GM18507 (cell line): ENCODE measurements around the gene SLC1A7.

Experiments
- DNase-seq: peaks from one replicate; pipeline ENCODE4 v3.0.0; 2011; ENCODE audit warnings: low read depth; ENCODE audit not compliant: insufficient read length; ENCODE audit errors: extremely low spot score
- FAIRE-seq: peaks from 2 replicates; lab custom pipeline; 2011; peaks lifted over from hg19 to GRCh38; lab: Jason Lieb, UNC

The SLC1A7 gene

DNA sequence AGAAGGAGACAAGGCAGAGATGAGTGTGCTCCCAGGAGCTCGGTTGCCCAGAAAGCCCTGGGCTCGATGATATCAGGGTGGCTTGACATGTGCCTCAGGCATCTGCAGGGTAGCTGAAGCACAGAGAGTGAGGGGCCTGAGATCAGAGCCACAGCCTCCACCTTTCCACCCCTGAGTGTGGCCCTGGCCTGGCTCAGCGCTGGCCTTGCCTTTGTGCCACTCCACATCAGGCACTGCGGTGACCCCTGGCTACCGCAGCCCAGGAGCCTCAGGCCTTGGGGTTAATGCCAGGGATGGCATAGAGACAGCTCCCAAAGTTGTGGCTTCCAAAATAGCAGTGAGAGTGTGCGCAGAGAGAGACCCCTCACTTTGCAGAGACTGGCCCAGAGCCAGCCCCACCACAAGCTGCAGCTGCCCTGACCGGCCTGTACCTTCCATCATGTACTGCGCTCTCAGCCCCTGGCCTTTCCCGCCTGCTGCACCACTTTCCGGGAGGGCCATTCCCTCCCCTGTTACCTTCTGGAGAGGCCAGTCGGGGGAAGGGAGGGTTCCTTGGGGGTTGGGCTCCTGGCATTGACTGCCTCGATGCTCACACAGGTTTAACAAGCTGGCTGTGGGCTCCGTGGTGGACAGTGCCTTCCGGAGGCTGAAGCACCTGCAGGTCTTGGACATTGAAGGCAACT, 60.9 kb downstream of the SLC1A7 start:
- FAIRE-seq (no peak), DNase-seq (no peak)

DNA sequence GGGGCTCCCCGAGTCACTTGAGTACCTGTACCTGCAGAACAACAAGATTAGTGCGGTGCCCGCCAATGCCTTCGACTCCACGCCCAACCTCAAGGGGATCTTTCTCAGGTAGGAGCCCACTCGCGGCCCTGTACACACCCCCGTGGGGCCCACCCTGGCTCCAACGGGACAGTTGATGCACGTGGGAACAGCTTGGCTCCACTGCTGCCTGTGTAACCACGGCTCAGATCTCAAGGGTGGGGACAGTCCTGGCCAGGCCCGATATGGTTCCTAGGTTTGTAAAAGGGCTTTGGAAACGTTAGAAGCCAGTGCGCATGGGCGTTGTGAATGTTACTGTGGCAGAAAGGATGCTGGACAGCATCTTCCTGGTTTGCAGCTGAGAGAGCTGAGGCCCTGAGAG, 61.7 kb downstream of the SLC1A7 start:
- DNase-seq (no peak), FAIRE-seq (no peak)

DNA sequence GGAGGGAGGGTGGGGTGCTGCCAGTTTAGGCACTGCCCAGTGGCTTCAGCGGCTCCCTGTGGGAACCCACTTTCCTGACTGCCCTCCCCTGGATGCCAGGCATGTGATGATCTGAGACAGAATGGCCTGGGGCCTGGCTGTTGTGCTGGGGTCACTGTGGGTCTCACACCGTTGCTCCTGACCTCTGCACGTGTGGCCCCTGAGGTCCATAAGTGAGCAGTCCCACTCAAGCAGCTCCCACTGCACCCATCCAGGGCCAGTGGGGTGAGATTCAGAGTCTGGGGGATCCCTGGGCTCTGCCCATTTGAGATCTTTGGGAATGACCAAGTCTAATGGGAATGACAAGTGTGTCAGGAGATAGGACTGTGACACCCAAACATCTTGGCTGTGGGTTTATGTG, 62.4 kb downstream of the SLC1A7 start:
- DNase-seq = no peak
- FAIRE-seq = no peak

DNA sequence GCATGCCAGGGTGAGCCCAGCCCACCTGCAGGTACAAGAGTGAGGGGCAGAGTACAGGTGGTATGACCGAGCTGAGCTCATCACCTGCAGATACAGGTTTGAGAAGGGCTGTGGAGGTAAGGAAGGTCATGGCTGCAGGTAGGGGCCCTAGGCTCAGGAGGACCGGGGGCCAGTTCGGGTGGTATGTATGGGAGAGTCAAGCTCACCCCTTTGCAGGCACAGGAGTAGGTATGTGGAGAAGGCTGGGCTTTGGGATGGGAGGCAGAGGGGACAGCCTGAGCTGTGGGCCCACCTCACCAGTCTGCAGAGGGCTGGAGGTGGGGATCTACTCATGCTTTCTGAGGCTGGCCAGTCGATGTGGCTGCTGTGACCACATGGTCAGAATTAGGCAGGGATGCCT, 63.2 kb downstream of the SLC1A7 start:
- DNase-seq = no peak

DNA sequence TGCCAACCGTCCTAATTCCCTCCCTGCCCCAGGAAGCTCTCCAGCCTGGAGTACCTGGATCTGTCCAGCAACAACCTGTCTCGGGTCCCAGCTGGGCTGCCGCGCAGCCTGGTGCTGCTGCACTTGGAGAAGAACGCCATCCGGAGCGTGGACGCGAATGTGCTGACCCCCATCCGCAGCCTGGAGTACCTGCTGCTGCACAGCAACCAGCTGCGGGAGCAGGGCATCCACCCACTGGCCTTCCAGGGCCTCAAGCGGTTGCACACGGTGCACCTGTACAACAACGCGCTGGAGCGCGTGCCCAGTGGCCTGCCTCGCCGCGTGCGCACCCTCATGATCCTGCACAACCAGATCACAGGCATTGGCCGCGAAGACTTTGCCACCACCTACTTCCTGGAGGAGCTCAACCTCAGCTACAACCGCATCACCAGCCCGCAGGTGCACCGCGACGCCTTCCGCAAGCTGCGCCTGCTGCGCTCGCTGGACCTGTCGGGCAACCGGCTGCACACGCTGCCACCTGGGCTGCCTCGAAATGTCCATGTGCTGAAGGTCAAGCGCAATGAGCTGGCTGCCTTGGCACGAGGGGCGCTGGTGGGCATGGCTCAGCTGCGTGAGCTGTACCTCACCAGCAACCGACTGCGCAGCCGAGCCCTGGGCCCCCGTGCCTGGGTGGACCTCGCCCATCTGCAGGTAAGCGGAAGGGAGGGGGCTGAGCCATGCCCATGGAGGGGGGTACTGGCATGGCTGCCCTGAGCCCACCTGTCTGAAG, 63.9 kb downstream of the SLC1A7 start:
- no peak for DNase-seq

More for the DNA sequence above, 63.2 kb downstream of the SLC1A7 start:
- FAIRE-seq = no peak

DNA sequence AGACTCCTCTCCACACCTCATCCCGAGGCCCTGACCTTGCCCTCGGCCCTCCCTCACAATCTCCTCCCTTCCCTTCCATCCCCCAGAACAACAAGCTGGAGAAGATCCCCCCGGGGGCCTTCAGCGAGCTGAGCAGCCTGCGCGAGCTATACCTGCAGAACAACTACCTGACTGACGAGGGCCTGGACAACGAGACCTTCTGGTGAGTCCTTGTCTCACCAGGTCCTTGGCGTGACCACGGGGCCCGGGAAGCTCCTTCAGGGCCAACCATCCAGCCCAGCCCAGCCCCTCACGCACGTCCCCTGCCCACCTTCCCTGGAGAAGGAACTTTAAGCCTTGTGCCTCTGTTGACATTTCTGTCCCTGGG, 64.9 kb downstream of the SLC1A7 start:
- FAIRE-seq (no peak), DNase-seq (no peak)

More for the DNA sequence above, 63.9 kb downstream of the SLC1A7 start:
- FAIRE-seq = no peak

DNA sequence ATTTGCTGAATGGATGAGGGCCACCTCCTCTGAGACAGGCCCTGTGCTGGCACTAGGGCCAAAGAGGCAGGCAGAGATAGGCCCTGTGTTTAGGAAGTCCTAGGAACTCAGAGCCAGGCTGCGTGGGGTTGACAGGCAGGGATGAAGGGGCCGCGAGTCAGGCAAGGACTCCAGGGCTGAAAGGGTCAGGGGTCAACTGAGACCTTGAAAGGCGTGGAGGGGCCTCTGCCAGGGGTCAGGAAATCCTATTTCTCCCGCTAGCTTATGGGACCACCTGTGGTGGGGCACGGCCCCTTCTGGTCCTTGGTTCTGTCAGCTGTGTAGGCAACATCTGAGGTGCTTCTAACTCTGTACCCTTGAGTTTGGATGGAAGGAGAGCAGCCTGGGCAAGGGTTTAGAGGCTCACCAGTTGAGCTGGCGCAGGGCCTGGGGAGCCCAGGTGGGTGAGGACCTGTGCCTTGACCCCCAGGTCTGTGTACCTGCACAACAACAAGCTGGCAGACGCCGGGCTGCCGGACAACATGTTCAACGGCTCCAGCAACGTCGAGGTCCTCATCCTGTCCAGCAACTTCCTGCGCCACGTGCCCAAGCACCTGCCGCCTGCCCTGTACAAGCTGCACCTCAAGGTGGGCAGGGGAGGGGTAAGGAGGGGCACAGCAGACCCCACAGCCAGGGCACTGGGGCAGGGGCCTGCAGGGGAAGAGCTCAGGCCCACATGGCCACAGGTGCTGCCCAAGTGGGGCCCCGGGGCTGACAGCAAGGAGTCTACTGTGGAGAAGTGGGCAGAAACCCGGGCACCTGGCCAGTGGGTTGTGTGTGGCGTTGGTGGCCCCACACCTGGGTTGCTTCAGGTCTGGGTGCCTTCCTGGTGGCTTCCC, 65.5 kb downstream of the SLC1A7 start:
- FAIRE-seq (no peak), DNase-seq (no peak)

DNA sequence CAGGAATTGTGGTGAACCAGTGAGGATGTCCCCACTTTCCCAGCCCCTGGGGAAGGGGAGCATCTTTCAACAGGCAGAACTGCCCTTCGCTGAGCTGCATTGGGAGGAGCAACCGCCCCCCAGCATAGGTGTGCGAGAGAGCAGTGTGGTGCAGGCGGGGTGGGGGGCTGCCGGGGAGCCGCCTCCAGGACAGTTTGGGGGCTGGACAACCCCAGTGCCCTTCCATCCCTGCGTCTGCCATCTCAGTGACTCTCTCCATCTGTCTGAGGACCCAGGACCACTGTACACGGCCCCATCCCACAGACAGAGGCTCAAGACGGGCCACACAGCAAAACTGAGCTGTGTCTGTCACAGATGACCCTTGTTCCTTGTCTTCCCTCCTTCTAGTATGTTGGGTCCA, 66.3 kb downstream of the SLC1A7 start:
- FAIRE-seq (no peak), DNase-seq (no peak)

DNA sequence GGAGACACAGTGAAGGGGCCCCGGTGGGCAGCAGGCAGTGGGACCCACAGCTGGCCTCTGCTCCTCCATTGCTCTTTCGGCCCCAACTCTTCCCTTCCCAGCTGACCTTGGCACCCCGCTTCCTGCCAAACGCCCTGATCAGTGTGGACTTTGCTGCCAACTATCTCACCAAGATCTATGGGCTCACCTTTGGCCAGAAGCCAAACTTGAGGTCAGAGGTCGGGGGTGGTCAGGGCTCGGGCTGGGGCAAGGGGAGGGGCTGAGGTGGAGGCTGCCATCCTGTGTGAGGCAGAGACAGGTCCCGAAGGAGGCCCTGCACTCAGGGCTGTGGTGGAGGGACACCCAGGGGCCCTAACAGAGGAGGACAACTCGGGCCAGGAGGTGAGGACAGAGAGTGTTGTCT, 66.7 kb downstream of the SLC1A7 start:
- FAIRE-seq (no peak), DNase-seq (no peak)

DNA sequence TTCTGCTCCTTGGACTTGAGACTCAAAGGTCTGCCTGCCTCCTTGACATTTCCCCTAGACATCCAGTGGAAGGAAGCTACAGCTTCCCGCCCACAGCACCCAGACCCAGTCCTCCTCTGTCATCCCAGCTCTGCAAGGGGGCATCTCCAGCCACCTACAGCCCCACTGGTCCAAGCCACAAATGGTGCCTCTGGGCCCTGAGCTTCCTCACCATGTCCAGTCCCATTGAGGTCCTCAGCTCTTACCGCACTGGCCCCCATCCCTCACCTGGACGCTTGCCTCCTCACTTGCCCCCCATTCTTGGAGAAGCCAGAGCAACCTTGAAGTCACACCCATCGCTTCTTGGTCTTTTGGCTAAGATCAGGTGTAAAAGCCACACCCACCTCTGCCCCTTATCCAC, 67.2 kb downstream of the SLC1A7 start:
- FAIRE-seq (no peak), DNase-seq (no peak)

DNA sequence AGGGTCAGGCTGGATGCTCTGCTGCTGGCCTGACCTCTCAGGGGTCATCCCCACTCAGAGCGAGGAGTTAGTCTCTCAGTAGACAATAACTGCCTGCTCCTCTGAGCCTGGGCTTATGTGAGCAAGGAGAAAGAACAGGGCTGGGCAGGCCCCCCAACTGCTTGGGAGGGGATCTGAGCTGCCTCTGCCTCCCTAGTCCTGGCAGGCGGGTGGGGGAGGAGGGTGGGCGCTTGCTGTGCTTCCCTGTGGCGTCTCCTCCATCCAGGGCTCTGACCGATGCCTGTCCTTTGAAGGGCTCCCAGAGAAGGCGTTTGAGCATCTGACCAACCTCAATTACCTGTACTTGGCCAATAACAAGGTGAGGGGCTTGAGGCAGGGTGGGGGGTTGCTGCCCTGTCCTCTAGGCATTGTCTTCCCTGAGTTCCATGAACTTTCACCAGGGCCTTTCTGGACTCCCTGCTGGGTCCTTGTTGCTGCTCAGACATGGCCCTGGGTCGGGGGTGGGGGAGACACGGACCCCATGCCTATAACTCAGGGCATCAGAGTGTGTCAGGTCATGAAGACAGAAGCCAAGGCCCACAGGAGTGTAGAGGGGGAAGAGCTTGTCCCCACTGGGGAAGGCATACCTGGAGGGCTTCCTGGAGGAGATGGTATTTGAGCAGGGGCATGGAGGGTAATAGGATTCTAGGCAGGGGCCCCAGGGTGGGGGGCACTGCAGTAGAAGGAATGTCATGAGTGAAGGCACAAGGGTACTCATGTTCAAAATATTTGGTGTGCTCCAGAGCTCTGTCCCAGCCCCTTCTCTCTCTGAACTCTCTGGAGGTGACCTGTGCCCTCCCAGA, 67.9 kb downstream of the SLC1A7 start:
- FAIRE-seq = no peak

DNA sequence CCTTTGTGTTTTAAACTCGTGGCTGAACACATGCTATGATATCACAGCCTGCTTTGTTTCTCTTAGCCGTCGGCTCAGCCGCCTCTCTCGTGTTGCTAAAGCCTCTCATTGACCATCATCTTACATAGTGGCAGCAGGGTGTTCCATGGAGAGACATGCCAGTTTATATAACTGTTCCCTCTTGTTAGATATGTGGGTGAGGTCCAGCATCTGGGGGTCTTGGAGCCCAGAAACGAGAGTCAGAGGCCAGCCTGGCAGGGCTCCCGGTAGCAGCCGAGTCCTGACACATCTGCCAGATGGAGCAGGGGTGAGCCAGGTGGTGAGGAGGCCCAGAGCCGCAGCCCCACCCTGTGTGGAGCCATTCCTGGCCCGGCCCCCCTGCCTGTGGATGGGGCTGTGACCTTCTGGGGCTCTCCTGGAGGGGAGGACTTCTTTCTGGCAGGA, 68.5 kb downstream of the SLC1A7 start:
- FAIRE-seq = no peak

More for the DNA sequence above, 67.9 kb downstream of the SLC1A7 start:
- DNase-seq = no peak

DNA sequence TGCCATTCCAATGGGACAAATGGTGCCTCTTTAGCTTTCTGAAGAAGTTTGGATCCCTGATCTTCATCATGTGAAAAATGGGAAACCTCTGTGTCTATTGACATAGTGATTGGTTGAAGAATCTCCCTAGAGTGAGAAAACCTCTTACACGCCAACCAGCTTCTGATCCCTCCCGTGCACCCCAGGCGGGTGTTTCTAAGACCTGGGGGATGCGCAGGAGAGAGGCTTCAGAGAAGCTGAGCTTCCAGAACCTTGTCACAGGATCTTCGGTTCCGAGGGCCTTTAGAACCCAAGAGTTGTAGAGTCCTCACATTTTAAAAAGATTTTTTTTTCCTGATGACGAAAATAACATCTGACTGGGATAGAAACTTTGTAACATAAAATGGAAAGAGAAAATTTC, 69.2 kb downstream of the SLC1A7 start:
- DNase-seq = no peak
- FAIRE-seq = no peak

More for the DNA sequence above, 68.5 kb downstream of the SLC1A7 start:
- no peak for DNase-seq

DNA sequence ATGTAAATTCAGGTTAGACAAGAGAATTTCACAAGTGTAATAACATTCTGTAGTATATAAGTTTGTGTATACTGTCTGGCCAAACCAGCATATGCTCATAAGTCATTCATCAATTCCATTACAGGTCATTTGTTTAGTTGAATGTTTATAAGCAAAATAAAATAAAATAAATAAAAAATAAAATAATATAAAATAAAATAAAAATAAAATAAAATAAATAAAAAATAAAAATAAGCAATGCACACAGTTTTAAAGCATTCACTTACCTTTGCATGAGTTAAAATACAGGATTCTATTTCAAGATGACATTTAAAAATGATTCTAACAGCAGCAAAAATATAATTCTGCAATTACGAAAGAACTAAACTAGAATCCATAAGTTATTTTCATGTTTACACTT, 70.5 kb downstream of the SLC1A7 start:
- DNase-seq (no peak), FAIRE-seq (no peak)

DNA sequence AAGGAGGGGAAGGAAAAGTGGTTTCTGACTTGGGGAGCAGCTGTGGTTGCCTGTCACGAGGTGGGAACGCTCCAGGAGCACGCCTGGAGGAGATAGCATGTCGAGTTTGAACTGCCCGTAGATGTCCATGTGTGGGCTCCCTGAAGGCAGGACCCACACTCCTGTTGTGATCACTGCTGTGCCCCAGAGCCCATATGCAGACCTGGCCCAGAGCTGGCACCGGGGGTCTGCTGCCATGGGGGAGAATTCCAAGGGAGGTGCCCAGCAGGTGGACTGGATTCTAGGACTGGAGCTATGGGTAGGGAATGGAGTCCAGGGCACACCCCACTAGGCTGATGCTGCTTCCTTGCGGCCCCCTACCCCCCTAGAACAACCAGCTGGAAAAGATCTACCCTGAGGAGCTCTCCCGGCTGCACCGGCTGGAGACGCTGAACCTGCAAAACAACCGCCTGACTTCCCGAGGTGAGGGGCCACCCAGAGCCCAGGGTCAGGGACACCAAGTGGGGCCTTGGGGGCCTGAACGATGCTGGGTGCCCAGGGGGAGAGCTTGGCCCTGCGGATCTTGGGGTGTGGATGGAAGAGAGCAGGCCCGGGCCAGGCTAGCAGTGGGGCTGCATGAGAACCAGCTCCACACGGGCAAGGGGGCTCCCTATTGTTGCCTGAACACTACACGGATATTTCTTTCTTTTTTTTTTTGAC, 71.1 kb downstream of the SLC1A7 start:
- FAIRE-seq = no peak

DNA sequence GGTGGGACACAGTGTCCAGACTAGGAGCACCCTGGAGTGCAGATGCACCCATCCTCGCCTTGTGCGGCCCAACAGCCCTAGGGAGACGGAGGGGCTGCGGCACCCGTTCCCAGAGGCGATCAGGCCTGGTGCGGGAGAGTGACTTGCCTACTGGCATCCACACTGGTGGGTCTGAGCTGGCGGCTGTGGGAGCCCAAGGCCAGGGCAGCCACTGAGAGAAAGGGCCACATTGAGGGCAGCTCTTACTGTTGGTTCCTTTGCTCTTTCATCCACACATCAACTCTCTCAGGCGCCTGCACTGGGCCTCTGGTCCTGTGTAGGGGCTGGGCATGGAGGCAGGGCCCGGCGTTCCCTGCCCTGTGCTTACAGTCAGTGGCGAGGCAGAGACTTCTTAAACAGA, 71.8 kb downstream of the SLC1A7 start:
- no peak for DNase-seq
- FAIRE-seq = no peak

More for the DNA sequence above, 71.1 kb downstream of the SLC1A7 start:
- no peak for DNase-seq

DNA sequence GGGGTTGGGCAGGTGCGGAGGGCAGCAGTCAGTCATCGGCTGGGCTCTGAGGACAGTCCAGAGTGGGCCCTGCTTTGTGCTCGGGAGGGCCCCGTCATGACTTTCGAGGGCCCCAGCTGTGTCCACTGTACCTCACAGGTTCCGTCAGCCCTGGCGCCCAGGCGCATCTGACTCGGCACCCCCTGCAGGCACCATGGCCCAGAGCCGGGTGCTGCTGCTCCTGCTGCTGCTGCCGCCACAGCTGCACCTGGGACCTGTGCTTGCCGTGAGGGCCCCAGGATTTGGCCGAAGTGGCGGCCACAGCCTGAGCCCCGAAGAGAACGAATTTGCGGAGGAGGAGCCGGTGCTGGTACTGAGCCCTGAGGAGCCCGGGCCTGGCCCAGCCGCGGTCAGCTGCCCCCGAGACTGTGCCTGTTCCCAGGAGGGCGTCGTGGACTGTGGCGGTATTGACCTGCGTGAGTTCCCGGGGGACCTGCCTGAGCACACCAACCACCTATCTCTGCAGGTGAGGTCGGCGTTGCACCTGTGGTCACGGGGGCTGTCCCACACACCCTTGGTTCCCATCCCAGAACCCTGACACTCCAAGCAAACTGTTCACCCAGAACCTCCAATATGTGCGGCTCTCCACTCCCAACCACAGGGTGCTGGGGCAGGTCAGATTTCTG, 72.6 kb downstream of the SLC1A7 start:
- FAIRE-seq = no peak
- DNase-seq = no peak

DNA sequence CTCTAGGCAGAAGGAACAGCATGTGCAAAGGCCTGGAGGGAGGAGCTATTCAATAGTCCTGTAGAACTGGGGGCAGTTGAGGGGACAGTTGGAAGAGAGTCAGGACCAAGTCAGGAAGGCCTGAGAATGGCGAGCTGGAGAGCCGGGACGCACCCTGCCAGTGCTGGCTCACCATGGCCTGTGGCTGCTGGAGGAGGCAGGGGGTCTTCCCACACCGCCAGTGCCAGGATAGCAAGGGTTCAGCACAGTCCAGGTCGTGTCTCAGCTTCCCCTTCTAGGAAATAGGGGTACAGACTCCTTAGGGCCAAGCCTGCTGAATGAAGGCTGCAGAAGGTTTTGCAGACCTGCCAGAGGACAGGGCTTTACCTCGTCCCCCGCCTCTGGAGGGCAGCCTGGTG, 73.2 kb downstream of the SLC1A7 start:
- FAIRE-seq (no peak), DNase-seq (no peak)
